HG03103 (cell line): Measurements from ENCODE around the gene TRIM2.

Experiments used
- ATAC-seq: cut with Tn5 transposase; IDR thresholded peaks from one replicate; pipeline ENCODE4 v1.9.1; 2021; ENCODE audit warnings: low read depth; ENCODE audit not compliant: unreplicated experiment

The TRIM2 gene

DNA sequence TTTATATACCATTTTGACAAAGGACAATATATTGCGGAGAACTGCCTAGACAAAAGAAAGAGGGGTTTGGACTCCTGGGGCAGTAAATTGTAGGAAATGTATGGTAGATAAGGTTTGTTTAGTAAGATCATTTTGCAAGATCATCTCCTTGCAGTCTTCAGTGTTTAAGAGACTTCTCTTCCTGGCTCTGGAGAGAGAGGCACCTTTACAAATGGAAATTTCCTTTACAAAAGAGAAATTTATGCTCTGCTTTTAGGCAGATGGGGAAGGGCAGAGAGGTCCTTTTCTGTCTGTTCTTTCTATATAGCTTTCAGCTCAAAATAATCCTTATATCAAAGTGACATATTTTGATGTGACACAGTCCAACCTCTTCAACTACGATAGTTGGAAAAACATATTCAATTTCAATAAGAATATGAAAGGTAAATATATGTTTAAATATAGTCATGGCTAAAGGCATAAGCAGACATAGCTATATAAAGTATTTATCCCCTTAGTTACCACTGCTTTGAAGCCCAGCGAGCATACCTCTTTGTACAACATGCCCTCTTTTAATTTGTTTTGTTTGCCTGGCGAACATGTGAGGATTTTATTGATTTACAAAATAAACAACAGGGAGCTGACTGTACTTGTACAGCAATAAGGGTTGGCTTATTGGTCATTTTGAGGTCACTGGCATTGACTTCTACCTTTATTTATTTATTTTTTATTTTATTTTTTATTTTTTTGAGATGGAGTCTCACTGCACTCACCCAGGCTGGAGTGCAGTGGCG lies 65.2 kb downstream of the TRIM2 start:
- ATAC-seq: no peak

DNA sequence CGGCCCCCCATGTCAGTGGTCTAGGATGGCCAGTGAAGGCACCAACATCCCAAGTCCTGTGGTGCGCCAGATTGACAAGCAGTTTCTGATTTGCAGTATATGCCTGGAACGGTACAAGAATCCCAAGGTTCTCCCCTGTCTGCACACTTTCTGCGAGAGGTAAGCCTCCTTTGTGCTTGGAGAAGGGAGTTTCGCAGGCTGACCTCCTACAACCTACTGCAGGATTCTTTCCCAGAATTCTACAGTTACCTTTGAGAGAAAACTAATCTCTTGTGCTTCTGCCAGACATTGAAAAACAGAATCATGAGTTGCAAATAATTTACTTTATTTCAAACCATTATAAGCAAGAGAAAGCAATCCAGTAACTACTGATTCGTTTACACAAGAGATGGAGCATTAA lies 66.1 kb downstream of the TRIM2 start:
- no peak for ATAC-seq

DNA sequence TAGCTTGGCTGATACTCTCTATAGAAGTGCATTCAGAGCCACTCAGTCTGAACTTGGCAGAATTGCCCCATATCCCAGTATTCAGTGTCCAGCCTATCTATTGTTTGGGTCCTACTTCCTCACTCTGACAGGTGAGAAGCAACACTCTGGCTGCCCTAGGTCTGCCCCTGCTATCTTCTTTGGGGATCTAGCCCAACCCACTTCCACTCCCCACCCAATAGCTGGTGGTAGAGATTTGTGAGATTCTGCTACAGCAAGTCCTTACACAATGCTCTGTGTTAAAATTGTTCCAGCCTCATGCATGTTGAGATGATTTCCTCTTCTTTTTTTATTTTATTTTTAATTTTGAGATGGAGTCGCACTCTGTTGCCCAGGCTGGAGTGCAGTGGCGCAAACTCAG lies 67.6 kb downstream of the TRIM2 start:
- ATAC-seq: no peak

DNA sequence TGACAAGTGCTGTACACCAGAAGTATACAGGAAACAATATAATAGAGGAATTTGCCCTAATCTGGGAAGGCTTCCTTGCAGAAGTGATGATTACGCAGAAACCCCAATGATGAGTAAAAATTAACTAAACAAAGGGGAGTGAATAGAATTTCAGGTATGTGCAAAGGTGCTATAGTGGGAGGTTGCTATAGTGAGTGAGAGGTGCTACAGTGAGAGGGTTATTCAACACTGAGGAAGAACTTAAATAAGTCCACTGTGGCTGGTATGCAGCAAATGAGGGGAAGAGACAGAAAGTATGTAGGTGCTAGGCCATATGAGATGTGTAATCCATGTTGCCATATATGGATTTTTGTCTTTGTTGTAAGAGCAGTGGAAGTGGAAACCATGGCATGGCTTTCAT lies 69.5 kb downstream of the TRIM2 start:
- no peak for ATAC-seq

DNA sequence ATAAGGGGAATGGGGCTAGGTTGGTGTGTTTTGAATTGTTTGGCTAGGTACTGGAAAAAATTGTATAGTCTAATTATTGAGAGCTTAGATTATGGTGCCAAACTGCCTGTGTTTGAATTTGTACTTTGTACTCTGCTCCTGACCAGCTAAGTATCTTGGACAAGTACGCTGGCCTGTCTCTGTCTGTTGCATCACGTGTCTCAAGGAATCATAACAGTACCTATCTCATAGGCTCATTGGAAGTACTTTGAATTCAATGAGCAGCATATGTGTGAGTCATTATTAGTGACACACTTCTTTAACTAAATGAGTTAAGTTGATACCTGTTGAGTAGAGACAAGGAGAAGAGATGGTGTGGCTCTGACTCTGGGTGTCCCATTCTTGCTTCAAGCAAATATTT lies 70.7 kb downstream of the TRIM2 start:
- no peak for ATAC-seq

DNA sequence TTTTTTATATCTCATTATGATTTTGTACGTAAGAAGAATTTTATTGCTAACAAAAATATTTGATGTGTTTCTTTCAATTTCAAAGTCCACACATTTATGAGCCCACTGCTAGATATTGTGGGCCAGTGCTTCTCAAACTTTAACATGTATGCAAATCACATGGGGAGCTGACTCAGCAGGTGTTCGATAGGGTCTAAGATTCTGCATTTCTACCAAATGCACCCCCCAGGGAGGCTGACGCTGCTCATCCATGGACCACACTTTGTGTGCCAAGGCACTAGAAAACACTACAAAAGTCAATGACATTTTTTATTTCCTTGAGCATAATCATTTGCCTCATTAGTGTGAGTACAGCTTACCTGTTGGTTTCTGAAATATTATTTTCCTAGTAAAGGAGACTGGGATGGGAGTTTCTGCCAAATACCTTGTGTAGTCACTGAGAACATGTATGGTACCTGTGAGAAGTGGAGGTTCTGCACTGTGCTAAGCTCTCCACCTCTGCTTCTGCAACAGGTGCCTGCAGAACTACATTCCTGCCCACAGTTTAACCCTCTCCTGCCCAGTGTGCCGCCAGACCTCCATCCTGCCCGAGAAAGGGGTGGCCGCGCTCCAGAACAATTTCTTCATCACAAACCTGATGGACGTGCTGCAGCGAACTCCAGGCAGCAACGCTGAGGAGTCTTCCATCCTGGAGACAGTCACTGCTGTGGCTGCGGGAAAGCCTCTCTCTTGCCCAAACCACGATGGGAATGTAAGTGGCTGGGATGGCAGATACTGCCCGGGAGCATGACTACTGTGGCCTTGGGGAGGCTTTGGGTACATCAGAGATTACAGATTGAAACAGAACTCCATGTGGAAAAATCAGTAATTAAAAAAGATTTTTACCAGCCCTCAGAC lies 71.4 kb downstream of the TRIM2 start:
- ATAC-seq: no peak

DNA sequence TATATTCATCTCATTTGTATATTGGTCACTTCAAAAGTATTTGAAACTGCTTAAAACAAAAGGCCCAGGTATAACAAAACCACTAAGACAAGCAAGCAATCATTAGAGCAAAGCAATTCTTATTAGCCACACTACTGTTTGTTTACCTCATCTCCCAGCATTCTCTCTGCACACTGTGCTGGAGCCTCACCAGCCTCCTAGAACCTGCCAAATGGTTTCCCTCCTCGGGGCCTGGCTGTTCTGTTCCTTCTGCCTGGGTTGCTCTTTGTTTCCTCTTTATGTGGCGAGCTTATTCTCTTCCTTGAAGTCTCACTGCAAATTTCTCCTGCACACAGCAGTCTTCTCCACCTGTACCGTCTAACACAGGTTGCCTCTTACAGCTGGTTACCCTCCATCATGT lies 72.7 kb downstream of the TRIM2 start:
- ATAC-seq: no peak

DNA sequence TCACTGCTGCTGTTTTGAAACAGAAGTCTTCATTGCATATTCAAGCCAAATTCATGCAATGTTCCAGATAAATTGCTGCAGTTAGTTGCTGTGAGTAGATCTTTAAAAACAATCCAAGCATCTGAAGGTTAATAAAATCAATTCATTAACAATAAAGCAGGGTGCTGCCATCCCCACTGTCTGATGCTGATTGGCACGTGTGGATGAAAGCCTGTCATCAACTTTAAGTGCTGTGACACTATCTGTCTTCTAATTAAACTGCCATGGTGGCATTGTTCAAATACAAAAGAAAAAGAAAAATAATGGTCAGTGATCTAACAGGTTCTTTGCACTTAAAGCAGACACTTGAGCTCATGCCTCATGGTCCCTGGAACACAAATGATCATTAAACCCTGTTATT lies 77.2 kb downstream of the TRIM2 start:
- no peak for ATAC-seq

DNA sequence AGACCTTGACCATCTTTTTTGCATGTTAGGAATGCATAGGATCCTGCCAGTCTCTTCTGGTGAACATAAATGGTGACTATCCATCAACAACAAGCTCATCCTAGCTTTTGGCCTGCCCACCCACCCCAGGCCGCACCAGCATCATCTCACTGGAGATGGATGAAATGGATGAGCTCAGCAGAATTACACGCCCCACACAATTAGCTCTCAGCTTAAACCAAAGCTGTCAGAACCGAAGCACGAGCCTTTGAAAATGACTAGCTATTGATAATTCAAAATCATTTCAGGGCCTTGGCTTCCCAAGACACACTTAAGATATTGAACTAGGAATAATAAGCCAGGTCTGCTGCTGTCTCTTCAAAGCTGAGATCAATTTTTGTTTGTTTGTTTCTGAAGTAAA lies 77.8 kb downstream of the TRIM2 start:
- ATAC-seq: no peak

DNA sequence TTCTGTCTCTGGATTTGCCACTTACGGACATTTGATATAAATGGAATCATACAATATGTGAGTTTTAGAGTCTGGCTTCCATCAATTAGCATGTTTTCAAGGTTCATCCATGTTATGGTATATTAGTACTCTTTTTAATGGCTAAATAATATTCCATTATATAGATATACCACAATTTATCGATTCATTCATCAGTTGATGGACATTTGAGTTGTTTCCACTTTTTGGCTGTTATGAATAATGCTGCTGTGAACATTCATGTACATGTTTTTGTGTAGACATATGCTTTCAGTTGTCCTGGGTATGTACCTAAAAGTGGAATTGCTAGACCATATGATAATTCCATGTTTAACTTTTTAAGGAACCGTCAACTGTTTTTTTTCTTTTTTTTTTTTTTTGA lies 79.0 kb downstream of the TRIM2 start:
- ATAC-seq: no peak

DNA sequence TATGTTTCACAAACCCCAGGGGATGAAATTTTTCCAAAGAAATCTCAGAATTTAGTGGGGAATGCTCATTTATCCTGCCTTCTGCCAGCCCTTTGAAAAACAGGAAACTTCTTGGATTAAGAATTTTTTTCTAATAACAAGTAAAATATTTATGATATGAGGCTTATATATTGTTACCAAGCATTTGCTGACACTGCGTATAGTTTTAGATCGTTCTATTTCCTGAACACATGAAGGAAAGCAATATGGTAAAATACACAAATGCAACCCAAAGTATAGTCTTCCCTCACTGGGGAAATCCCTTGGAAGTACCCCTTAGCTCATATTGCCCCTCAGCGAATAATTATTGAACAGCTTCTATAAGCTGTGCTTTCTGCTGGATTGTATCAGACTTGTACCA lies 85.9 kb downstream of the TRIM2 start:
- no peak for ATAC-seq

DNA sequence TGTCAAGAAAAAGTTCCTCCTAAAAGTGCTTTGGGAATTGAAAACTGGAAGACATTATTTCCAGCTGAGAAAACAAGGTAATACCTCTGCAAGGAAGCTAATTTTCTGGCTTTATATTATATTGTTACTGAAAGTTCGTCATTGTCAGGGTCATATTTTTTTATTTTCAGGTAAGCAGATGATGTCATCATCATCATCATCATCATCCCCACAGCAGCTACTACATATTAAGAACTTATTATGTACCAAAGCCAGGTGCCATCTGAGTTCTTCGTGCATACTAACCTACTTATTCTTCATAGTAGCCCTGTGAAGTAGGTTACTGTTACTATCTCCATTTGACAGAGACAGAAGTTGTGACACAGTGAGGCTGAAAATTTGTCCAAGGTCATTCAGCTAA lies 87.3 kb downstream of the TRIM2 start:
- no peak for ATAC-seq

DNA sequence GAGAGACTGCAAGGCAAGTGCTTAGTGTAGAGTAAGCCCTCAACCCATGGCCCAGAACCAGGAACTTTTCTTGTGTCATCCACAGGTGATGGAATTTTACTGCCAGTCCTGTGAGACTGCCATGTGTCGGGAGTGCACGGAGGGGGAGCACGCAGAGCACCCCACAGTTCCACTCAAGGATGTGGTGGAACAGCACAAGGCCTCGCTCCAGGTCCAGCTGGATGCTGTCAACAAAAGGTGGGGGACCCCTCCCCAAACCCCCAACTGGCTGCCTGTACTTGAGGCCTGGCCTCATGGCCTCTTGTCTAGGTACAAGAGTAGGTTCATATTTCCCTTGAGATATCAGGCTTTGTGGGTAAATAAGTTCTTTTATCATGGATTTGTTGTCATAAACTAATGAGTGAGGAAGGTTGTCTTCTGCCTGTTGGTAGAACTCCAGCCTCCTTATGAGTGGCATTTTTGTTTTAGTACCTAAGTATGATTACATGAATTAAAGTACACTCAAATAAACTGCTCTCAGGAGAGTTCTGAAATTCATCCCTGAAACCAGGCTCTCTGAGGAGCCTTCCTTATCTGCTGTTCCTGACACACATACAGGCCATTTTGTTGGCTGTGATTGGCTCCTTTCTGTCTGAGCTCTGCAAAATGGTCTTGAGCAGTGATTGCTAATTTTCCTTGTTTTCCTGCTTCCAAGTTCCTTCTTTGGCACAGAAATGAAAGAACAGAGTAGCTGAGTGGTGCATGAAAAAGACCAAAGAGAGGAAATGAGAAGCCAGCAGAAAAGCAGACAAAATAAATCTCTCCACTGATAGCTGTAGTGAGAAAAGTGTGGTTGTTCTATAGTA lies 88.9 kb downstream of the TRIM2 start:
- ATAC-seq: no peak

DNA sequence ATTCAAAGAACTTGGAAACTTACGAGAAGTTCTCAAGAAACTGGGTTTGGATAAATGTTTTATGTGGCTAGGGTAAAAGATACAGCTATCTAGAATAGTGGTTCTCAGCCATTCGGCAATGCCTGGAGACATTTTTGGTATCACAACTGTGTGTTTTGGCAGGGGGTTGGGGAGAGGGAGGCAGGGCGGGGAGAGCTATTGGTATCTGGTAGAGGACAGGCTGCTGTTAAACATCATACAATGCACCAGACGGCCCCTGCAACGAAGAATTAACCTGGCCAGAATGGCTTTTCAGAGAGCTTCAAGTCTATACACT lies 89.5 kb downstream of the TRIM2 start:
- no peak for ATAC-seq

DNA sequence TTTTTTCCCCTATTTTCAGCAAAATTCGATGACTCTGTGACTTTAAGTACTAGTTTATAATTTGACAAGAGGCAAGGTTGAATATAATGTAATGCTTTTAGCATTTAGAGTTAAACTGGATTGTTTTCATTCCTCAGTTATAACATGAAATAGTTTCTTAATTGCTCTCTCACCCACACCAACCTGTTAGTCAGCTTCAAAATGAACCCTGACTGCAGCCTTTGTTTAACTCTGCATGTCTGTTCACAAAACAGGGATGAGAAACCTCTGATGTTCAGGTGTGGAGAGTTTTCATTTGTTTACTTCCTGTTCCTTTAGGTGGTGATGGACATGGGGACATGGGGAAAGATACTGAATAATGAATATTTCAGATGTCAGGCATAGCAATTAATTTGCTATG lies 90.4 kb downstream of the TRIM2 start:
- no peak for ATAC-seq

DNA sequence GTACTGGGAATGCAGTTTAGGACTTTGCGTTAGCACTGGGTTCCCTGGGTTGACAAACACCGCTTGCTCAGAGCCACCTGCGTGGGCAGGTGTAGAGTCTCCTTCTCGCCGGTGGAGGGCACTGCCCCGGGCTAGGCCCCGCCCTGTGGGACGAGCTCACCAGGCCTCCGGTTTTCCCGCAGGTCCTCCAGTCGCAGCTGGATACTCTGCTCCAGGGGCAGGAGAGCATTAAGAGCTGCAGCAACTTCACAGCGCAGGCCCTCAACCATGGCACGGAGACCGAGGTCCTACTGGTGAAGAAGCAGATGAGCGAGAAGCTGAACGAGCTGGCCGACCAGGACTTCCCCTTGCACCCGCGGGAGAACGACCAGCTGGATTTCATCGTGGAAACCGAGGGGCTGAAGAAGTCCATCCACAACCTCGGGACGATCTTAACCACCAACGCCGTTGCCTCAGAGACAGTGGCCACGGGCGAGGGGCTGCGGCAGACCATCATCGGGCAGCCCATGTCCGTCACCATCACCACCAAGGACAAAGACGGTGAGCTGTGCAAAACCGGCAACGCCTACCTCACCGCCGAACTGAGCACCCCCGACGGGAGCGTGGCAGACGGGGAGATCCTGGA lies 91.0 kb downstream of the TRIM2 start:
- no peak for ATAC-seq

DNA sequence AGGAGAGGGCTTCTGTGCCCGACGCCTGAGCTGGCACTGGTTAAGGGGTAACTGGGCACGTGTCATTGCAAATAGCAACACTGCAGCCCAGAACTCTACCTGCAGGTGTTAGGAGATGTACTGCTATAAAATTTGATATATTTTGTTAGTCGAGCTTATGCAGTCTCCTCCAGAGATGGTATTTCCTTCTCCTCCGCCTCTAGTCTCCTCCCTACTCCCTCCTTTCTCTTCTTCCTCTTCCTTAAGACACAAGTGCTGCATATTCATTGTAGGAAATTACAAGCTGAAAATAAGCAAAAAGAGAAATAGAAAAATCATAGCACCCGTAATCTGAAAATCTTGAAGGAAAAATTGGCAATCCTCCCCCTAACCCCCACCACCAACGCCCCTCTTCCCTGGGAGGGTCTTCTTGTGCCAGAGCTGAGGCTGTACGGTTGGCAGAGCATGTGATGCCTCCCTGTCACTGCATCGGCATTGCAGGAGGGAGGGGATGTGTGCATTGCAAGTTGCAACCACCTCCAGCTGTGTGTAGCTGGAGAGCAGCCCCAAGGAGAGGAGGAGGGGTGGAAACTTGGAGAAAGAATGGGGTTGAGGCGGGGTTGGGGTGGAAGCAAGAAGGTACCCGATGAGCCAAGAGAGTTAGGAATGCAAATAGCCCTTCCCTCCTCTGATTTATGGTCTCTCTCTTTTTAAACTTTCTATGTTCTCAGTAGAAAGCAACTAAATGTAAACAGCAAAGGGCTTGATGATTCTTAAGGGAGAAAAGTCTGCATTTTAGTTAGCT lies 92.0 kb downstream of the TRIM2 start:
- ATAC-seq: no peak

DNA sequence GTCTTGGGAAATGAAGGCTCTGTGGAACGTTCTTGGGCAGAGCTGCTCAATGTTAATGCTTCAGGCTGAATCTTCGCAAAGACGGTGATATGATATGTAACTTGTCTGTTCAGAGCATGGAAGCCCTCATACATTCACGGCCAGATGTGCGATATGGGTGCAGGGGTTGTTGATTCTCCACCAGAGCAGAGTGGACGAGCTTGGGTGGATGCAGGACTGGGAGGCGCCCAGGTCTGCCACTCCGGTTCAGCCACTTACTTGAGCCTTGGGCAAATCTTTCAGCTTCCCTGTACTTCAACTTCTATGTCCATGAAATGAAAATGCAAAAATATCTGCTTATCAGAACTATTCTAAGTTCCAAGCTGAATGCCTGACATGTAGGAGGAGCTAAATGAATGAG lies 92.9 kb downstream of the TRIM2 start:
- no peak for ATAC-seq

DNA sequence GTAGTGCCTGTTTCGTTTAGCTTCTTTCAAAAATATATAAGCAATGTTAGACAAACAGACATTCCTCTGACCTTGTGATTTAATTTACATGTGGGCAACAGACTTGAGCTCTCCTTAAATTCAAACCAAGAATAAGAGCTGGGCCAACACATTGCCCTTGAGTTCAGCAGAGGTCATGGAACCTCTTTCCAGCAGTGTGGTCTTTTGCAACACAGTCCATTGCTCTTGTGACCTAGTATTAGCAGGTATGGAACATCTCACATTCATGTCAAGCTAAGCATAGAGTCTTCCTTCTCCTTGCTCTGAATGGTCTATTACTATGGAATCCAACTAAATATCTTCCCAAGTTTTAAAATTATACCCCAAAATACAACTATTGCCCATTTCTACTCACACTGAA lies 106.5 kb downstream of the TRIM2 start:
- no peak for ATAC-seq

DNA sequence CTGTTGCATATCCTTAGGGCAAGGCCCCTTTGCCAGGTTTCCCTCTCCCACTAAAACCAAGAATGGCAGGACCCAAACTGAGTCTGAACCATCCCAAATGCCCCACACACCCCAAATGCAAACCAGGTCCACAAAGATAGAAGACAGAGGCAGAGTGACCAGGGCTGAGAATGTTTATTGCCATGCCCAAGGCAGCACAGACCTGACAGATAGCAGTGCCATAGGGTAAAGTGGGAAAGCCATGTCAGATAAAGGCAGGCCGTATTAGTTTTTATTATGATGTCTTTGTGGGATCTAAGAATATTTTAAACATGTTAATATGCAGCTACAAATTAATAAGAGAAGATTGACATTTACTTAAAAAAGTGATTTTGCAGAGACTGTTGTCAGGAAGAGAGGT lies 110.7 kb downstream of the TRIM2 start:
- ATAC-seq: no peak
